Left ventricle myocardium superior (tissue), 1 donor: ENCODE results near the gene FARS2. TPM values are rescaled to one million over a fixed set of nuclear protein-coding genes. Genes with fewer than 3 reads are reported as not detected.

Experiments used
- ATAC-seq: fragments of 200-7000 bp; cut with Tn5 transposase; one replicate; pipeline ENCODE4 v1.9.1; 2020; ENCODE audit warnings: mild to moderate bottlenecking, moderate library complexity
- DNase-seq: peaks from one replicate; pipeline ENCODE4 v3.0.0-alpha.2; 2020
- intact Hi-C: fragments of 100-400 bp; cut with micrococcal nuclease; formaldehyde crosslinking; loops from one replicate; pipeline ENCODE4 v1.11.0; 2022
- total RNA-seq: library from RNA; stranded (reverse); fragmentation: NEBNext Ultra II Directional; extraction: Animal tissue kit (Norgen Biotek cat#: 25700); gene quantifications from one replicate; pipeline ENCODE4 v1.2.1, GENCODE V29; 2021
- donor health status: DM: no; HTN: yes; CAD: no; lungs with severe emphysema.

FARS2 gene
- total RNA-seq, 1 donor from 2014 or later, result 19.4 TPM

GRCh38 chr6:5622276-5623005, 361.1 kb downstream of the FARS2 start:
- intact Hi-C loops, result no loop called here
- ATAC-seq (peak; percentile 50), DNase-seq (no peak)

GRCh38 chr6:5623769-5624168, 362.5 kb downstream of the FARS2 start:
- DNase-seq, result no peak
- ATAC-seq, result peak; percentile 94
- intact Hi-C loops, result no loop called here

- ATAC-seq, result peak; percentile 38
- intact Hi-C loops, result no loop called here
- DNase-seq, result no peak
Observed at GRCh38 chr6:5624256-5624655, 362.9 kb downstream of the FARS2 start.

GRCh38 chr6:5626727-5627426, 365.6 kb downstream of the FARS2 start:
- DNase-seq (no peak), ATAC-seq (no peak)
- intact Hi-C loops, result no loop called here

- intact Hi-C loops, result no loop called here
- no peak for DNase-seq
- ATAC-seq, result no peak
Observed at GRCh38 chr6:5630636-5631035, 369.3 kb downstream of the FARS2 start.

GRCh38 chr6:5632348-5632935, 371.1 kb downstream of the FARS2 start:
- ATAC-seq, result no peak
- intact Hi-C loops, result no loop called here

GRCh38 chr6:5634525-5634924, 373.2 kb downstream of the FARS2 start:
- DNase-seq (no peak), ATAC-seq (peak; percentile 81)
- intact Hi-C loops, result no loop called here

More at GRCh38 chr6:5632348-5632935, 371.1 kb downstream of the FARS2 start:
- DNase-seq, result no peak

- DNase-seq, result no peak
- no peak for ATAC-seq
Observed at GRCh38 chr6:5636210-5637030, 375.1 kb downstream of the FARS2 start.

GRCh38 chr6:5637714-5638113, 376.4 kb downstream of the FARS2 start:
- intact Hi-C loops, result no loop called here
- ATAC-seq, result no peak
- DNase-seq, result no peak

More at GRCh38 chr6:5636210-5637030, 375.1 kb downstream of the FARS2 start:
- intact Hi-C loops, result no loop called here

GRCh38 chr6:5638666-5639065, 377.4 kb downstream of the FARS2 start:
- intact Hi-C loops, result no loop called here
- peak; percentile 83 for DNase-seq
- ATAC-seq, result peak; percentile 93

- intact Hi-C loops, result no loop called here
- no peak for DNase-seq
- no peak for ATAC-seq
Observed at GRCh38 chr6:5639193-5639592, 377.9 kb downstream of the FARS2 start.

- ATAC-seq (no peak), DNase-seq (no peak)
- intact Hi-C loops, result no loop called here
Observed at GRCh38 chr6:5640614-5641013, 379.3 kb downstream of the FARS2 start.

- no peak for DNase-seq
- ATAC-seq, result peak; percentile 27
- intact Hi-C loops, result no loop called here
Observed at GRCh38 chr6:5644523-5645185, 383.3 kb downstream of the FARS2 start.

GRCh38 chr6:5645328-5646290, 384.3 kb downstream of the FARS2 start:
- intact Hi-C loops, result no loop called here
- DNase-seq (no peak), ATAC-seq (peak; percentile 40)

- peak; percentile 52 for ATAC-seq
- intact Hi-C loops, result no loop called here
- no peak for DNase-seq
Observed at GRCh38 chr6:5652406-5653137, 391.3 kb downstream of the FARS2 start.

GRCh38 chr6:5653801-5654200, 392.5 kb downstream of the FARS2 start:
- ATAC-seq, result peak; percentile 93
- peak; percentile 58 for DNase-seq
- intact Hi-C loops, result no loop called here

- intact Hi-C loops, result no loop called here
- ATAC-seq (no peak), DNase-seq (no peak)
Observed at GRCh38 chr6:5656226-5656625, 394.9 kb downstream of the FARS2 start.
